Superior temporal gyrus (tissue), 1 donor: ENCODE data around the gene C22orf31.

Experiments
- DNase-seq: peaks from one replicate; pipeline ENCODE4 v3.0.0-alpha.2; 2016; ENCODE audit errors: extremely low spot score

C22orf31 gene

GRCh38 chr22:29029202-29030000, 32.2 kb downstream of the C22orf31 start:
- no peak for DNase-seq

DNA sequence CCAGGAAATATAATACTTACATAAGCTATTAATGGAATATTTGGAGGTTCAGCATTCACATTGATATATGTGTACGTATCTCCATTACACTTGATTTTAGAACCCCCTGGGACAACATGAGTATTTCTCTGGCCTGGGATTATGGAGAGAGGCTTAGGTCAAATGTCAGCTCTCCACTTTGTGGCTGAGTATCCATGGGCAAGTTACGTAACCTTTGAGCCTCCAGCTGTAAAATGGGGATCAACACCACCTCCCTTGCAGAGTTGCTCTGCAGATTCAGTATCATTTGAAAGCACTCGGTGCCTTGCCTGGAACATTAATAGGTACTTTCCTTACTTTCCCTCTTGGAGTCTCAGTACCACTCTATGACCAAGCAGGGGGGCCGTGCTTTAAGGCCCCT, 33.2 kb downstream of the C22orf31 start:
- DNase-seq = no peak

DNA sequence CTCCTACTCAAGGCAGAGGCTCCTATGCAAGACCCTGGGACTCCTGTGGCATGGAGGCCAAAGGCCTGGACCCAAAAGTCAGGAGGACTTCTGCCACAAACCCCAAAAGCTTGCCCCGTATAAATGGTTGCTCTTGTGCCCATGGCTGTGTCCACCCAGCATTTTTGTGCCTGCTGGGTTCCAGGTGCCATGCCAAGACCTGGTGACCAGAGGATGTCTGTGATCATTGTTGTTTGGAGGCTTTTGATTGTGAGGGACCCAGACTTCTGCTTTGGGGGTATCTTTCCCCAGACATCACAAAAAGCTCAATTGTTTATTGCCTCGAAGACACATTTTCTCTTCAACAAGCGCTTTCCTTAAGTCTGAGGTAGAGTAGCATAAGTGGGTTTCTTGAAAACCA, 35.1 kb downstream of the C22orf31 start:
- DNase-seq = no peak

GRCh38 chr22:29023172-29023796, 38.3 kb downstream of the C22orf31 start:
- no peak for DNase-seq

DNA sequence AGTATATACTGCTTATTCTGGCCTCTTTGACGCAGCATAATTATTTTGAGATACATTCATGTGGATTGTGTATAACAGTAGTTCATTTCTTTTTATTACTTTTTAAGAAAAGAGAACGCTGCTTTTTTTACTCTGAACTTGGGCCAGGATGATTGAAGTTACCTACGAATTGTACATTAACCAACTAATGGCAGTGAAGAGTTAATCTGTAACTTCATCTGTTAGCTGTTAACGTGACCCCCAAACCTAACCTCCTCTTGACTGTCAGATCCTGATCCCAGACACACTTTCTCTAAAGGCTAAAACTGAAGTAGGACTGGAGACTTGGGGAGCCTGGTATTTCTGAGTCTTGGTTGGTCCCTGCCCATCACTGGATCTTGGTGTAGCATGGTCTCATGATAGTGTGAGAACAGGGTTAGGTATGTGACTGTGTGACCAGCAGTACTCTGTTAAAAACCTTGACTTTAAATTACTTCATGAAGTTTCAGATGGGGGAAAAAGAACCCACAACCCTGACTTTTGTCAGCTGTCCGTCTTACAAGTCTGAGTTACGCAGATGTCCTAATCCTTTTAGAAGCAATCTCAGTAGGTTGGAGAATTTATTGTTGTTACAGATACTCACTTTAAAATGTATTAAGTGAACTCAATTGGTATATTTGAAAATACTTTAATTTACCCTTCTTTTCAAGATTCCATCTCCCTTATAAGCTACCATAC, 39.4 kb downstream of the C22orf31 start:
- DNase-seq = no peak

- no peak for DNase-seq
Measured at GRCh38 chr22:29018293-29019189, 43.1 kb downstream of the C22orf31 start.

- DNase-seq = no peak
Measured at GRCh38 chr22:29016067-29016938, 45.3 kb downstream of the C22orf31 start.

DNA sequence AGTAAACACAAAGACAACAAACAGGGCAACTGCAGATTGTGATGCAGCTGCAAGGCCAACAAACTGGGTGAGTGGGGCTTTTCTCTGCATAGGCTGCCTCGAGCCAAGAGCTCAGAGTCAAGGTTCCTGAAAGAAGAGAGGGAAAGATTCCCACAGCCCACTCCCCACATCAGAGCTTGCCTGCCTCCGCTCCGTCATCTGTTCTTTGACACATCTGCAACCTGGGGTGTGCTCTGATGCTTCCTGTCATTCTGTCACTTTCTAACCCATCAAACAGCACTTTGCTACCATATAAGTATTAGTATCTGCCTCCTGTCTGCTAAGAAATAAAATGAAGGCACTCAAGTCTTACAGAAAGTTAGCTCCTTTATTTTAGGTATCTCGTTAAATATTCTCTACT, 46.9 kb downstream of the C22orf31 start:
- DNase-seq = no peak

DNA sequence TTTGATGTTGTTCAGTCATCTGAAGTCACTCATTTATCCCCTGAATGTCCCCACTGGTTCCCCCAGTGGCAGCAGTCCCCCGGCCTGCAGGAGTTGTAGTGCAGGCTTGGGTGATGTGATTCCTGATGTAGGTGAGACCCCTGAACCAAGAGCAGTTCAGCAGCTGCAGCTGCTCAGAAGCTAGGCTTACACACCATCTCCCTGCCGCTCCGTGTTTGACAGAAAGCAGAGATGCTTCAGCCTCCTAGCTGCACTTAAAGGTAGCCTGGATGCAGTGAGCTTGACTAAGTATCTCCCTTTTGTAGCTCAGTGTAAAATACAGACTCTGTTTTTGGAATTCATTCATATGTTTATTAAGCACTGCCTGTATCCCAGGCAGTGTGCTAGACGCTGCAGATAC, 47.3 kb downstream of the C22orf31 start:
- DNase-seq = no peak

- DNase-seq = no peak
Measured at GRCh38 chr22:29012952-29013351, 48.7 kb downstream of the C22orf31 start.

- no peak for DNase-seq
Measured at GRCh38 chr22:29012101-29012433, 49.6 kb downstream of the C22orf31 start.

GRCh38 chr22:29011240-29012100, 50.2 kb downstream of the C22orf31 start:
- DNase-seq = peak; percentile 46

GRCh38 chr22:29009148-29009547, 52.5 kb downstream of the C22orf31 start:
- DNase-seq = no peak
